IPS DF 4.7 (cell line): Measurements from ENCODE around the gene NDOR1.

Source experiments
- DNase-seq: peaks from one replicate; pipeline ENCODE4 v3.0.0-alpha.2; 2013; ENCODE audit warnings: low spot score; ENCODE audit errors: extremely low read depth

The NDOR1 gene

GRCh38 chr9:137205126-137206069 is at the start of gene NDOR1, which contains the start of gene TMEM203:
TSS of gene NDOR1 (plus strand) at chr9:137205700. CDS start at chr9:137205778, 78 bp downstream.
TSS of gene TMEM203 (minus strand) at chr9:137205648. CDS start at chr9:137205414, 234 bp downstream.
- DNase-seq = no peak

- DNase-seq = no peak
Observed at GRCh38 chr9:137156567-137157375, 48.7 kb upstream of the NDOR1 start.

- no peak for DNase-seq
Observed at GRCh38 chr9:137157618-137158415, 47.7 kb upstream of the NDOR1 start.

- no peak for DNase-seq
Observed at GRCh38 chr9:137158625-137159024, 46.9 kb upstream of the NDOR1 start.

- DNase-seq = no peak
Observed at GRCh38 chr9:137159105-137160053, 46.1 kb upstream of the NDOR1 start.

GRCh38 chr9:137160054-137160425 is 45.5 kb upstream of the NDOR1 start:
- DNase-seq = no peak

- no peak for DNase-seq
Observed at GRCh38 chr9:137160716-137161557, 44.6 kb upstream of the NDOR1 start.

- DNase-seq = no peak
Observed at GRCh38 chr9:137161558-137162486, 43.7 kb upstream of the NDOR1 start.

- no peak for DNase-seq
Observed at GRCh38 chr9:137162505-137163364, 42.8 kb upstream of the NDOR1 start.

GRCh38 chr9:137163365-137163715 is 42.2 kb upstream of the NDOR1 start:
- no peak for DNase-seq

GRCh38 chr9:137163805-137164204 is 41.7 kb upstream of the NDOR1 start:
- DNase-seq = no peak

- no peak for DNase-seq
Observed at GRCh38 chr9:137164370-137165249, 40.9 kb upstream of the NDOR1 start.

GRCh38 chr9:137165250-137165836 is 40.2 kb upstream of the NDOR1 start:
- no peak for DNase-seq

- DNase-seq = no peak
Observed at GRCh38 chr9:137166380-137167229, 38.9 kb upstream of the NDOR1 start.

GRCh38 chr9:137167277-137167746 is 38.2 kb upstream of the NDOR1 start:
- no peak for DNase-seq
